ENCODE data around the gene PRTN3.

Gene PRTN3

DNA sequence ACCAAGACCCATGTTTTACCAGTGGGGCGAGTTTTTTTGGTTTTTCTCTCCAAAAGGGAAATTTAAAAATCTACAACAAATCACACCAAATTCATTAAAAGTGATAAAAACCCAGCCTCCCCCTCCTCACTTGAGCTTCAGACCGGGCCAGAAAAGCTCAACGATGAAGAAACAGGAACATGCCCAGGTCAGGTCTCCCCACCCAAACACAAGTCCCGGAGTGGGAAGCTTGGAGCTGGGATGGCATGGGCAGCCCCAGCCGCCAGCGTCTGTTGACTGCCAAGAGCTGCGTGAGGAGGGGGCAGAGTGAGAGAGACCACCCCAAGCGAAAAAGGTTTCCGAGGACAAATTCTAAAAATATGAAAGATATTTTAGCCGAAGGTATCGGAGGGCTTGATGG, 56.2 kb downstream of the PRTN3 start:
- DNase-seq (ENCODE audit: low read depth in 2 of 2) = no peak
- no peak overlapping the region for H3K4me3 ChIP-seq (replicated peaks in 1 of 2; ENCODE audit: low read depth in 2 of 2, low read length in 2 of 2)
- TF ChIP-seq, protein P1, sequence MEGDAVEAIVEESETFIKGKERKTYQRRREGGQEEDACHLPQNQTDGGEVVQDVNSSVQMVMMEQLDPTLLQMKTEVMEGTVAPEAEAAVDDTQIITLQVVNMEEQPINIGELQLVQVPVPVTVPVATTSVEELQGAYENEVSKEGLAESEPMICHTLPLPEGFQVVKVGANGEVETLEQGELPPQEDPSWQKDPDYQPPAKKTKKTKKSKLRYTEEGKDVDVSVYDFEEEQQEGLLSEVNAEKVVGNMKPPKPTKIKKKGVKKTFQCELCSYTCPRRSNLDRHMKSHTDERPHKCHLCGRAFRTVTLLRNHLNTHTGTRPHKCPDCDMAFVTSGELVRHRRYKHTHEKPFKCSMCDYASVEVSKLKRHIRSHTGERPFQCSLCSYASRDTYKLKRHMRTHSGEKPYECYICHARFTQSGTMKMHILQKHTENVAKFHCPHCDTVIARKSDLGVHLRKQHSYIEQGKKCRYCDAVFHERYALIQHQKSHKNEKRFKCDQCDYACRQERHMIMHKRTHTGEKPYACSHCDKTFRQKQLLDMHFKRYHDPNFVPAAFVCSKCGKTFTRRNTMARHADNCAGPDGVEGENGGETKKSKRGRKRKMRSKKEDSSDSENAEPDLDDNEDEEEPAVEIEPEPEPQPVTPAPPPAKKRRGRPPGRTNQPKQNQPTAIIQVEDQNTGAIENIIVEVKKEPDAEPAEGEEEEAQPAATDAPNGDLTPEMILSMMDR (IDR thresholded peaks at IDR 0.05; ENCODE audit: low read depth, low read length) = no peak

DNA sequence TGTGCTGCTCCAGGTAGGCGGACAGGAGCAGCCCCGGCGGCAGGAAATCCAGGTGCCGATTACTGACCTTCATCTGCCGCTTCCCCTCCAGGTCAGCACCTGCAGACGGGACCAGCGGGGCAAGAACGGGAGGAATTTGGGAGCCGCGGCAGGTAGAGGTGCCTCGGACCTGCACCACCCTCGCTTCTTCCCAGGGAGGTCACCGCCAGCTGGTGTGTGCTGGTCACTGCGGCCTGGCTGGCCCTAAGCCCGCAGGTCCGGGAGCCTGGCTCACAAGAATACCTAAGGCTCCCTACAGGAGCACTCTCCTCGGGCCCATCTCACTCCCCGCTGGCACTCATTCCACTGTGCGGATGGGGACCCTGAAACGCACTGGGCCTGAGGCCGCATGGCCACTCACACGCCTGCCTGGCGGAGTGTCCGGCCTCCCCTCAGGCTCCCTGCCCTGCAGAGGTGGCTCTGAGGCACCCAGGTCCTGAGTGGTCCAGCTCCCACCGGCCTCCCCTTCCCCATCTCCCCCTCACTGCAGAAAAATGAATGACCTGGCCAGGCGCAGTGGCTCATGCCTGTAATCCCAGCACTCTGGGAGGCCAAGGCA, 56.7 kb downstream of the PRTN3 start:
- no peak for DNase-seq (ENCODE audit: low read depth in 2 of 2)
- H3K4me3 ChIP-seq (replicated peaks in 1 of 2; ENCODE audit: low read depth in 2 of 2, low read length in 2 of 2) = no peak overlapping the region
- TF ChIP-seq, protein P1 (IDR thresholded peaks at IDR 0.05; ENCODE audit: low read depth, low read length) = no peak

Measured in cardiac fibroblast (primary cell).